ENCODE data around the gene CCDC33.

Gene CCDC33

DNA sequence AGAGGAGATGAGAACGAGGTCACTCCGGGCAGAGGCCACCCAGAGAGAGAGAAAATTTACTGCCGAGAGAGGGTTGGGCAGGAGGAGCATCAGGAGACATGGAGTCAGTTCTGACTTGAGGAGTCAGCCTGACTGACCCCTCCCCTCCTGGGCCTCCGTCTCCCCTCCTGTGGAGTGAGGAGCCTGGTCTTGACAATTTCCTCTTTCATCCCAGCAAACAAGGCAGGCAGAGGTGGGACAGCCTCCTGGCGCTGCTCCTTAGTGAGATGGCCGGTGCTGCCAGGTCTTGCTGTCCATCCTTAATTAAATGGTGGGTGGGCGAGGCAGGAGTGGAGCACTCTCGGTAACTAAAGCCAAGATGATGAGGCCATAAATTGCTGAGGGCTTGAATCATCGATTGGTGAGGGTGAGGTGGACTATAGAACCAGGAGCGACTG lies 70.7 kb downstream of the CCDC33 start:
- Histone ChIP-seq H3K36me3 (no peaks in the 10 kb centered on the region), H3K27me3 (0 out of 2 replicates have a peak, but pooled peaks cover 4% of the 10 kb centered on the region), H3K4me1 (no peaks in the 10 kb centered on the region), H4K20me1 (peaks cover 4% of the 10 kb centered on the region; the same call in 1 of the 2 replicates), H3K27ac (no peak overlapping the region), H3K9ac (no peak overlapping the region), H3K9me3 (no peaks in the 10 kb centered on the region), H3K4me2 (no peak overlapping the region), H3K4me3 (no peak overlapping the region)
- TF ChIP-seq Cebpa-rat (IDR thresholded peaks at IDR 0.05) = no peak

DNA sequence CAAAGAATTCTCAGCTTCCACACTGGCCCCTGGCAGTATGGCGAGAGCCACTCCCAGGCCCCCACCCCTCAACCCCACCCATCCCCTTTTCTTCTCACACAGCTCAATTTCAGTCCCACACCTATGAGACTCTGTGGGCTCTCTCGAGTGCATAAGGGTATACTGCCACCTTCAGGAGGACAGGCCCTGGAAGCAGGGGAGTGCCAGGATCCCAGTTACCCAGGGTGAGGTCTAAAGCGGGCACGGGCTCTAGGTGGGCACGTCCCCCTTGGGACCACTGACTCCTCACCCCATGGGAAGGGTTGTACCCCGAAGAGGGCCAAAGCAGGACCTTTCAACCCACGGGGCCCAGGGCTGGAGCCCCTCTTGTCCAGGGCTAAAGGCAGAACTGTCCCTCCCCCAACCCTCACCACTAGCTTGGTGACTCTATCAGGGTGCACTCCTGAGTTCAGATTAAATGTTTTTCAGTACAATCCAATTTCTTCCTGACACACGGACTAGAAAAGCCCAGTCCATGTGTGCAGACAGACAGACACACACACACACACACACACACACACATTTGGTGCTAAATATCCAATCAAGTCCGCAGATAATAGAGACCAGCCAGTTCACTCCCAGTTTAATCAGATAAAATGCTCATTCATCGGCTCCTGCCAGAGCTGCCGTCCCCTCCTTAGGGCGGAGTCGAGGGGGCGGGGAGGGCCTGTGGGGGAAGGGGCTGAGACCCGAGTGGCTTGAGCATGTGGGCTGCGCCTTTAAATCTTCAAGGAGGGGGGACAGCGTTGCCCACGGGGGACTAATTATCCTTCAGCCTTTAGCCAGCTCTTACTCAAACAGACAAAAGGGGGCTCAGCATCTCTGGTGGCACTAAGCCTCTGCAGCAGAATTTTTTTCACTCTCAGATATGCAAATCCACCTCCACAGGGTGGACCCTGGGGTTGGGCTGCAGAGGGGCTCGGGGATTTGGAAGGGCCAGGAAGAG lies 72.0 kb downstream of the CCDC33 start:
- TF ChIP-seq Cebpa-rat (IDR thresholded peaks at IDR 0.05) = no peak
- no peak overlapping the region for H3K4me3 ChIP-seq
- no peak overlapping the region for H3K27ac ChIP-seq
- H4K20me1 ChIP-seq = peaks cover 2% of the 10 kb centered on the region; the same call in 1 of the 2 replicates
- H3K27me3 ChIP-seq = 0 out of 2 replicates have a peak, but pooled peaks cover 4% of the 10 kb centered on the region
- no peak overlapping the region for H3K9ac ChIP-seq
- H3K36me3 ChIP-seq = no peaks in the 10 kb centered on the region
- H3K4me1 ChIP-seq = no peaks in the 10 kb centered on the region
- no peak overlapping the region for H3K4me2 ChIP-seq
- H3K9me3 ChIP-seq = no peaks in the 10 kb centered on the region

DNA sequence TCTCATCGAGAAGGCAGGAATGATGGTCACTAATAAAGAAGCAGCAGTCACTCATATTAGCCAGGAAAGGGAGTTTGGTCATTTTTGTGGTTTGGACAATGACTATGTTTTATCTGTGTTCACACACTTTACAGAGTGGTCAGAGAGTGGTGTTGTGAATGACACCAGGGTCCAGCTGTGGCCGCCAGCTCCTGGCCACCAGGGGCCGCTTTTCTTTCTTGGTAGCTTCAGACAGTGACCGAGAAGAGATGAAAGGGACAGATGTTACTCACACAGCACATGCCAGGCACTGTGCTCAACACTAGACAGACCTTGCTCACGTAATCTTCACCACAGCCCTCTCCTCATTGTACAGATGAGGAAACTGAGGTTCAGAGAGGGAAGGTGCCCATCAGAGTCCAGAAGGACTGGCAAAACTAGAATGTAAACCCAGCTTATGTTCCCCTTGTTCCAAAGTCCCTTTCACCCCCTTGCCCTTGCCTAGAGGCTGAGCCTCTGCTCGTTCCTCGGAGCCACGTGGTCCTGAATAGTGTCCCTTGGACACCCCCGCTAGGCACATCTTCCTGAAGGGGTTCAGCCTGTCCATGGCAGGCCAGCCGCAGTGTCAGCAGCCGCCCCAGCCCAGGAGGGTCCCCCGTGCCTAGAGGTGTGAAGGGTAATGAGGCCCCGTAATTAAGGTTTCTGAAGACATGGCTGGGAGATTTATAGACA lies 75.8 kb downstream of the CCDC33 start:
- Histone ChIP-seq H3K9ac (no peak overlapping the region), H3K27ac (no peak overlapping the region), H3K36me3 (no peaks in the 10 kb centered on the region), H3K4me1 (peaks cover 24% of the 10 kb centered on the region), H3K27me3 (0 out of 2 replicates have a peak, but pooled peaks cover 4% of the 10 kb centered on the region), H3K9me3 (no peaks in the 10 kb centered on the region), H3K4me2 (no peak overlapping the region), H4K20me1 (no peaks in the 10 kb centered on the region; the same call in 1 of the 2 replicates), H3K4me3 (no peak overlapping the region)
- TF ChIP-seq Cebpa-rat (IDR thresholded peaks at IDR 0.05) = no peak

DNA sequence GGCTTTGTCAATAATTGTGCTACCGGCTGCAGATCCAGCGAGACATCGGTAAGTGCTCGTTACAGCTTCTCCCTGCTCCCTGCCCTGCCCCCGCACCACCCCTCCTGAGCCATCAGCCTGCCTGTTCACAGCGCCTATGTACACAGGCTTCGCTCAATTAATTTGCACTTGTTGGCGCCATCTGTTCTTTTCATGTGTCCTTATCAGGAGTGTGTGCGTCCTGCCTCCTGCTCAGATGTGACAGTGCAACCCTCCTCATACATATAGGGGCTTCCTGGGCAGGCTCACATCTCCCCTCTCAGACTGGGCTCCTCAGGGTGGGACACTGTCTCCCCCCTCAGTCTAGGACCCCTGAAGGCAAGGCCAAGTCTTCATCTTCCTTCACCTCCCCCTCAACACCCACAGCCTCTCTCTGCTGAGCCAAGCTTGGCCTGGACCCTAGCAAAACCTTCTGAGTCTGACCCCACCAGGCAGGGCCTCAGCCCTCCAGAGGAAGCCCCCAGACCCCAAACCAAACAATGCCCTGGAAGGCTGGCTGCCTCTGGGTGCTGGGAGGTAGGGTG lies 76.4 kb downstream of the CCDC33 start:
- Histone ChIP-seq H3K4me1 (peaks cover 30% of the 10 kb centered on the region), H3K4me2 (no peak overlapping the region), H3K4me3 (no peak overlapping the region), H3K9me3 (no peaks in the 10 kb centered on the region), H3K36me3 (no peaks in the 10 kb centered on the region), H4K20me1 (no peaks in the 10 kb centered on the region; the same call in 1 of the 2 replicates), H3K27me3 (0 out of 2 replicates have a peak, but pooled peaks cover 4% of the 10 kb centered on the region), H3K27ac (no peak overlapping the region), H3K9ac (no peak overlapping the region)
- TF ChIP-seq Cebpa-rat (IDR thresholded peaks at IDR 0.05) = no peak

DNA sequence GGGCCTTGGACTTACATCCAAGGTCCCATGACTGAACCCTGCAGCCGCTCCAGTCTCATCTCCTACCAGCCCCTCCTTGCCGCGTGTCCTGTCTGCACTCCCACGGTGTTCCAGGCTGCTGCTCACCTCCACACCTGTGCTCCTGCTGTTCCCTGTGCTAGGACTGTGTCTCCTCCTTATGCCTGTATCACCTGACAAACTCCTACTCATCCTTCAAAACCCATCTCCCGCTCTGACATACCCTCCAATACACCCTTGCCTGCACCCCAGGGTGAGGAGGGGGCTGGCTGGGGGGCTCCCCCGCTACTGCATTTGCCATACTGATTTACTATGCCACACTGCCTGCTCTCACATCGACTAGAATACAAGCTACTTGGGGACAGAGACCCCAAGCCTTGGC lies 77.8 kb downstream of the CCDC33 start:
- Histone ChIP-seq H3K4me1 (peaks cover 44% of the 10 kb centered on the region), H3K27ac (no peak overlapping the region), H3K27me3 (0 out of 2 replicates have a peak, but pooled peaks cover 4% of the 10 kb centered on the region), H3K4me3 (no peak overlapping the region), H3K4me2 (no peak overlapping the region), H3K9me3 (no peaks in the 10 kb centered on the region), H3K36me3 (no peaks in the 10 kb centered on the region), H3K9ac (no peak overlapping the region), H4K20me1 (no peaks in the 10 kb centered on the region; the same call in 1 of the 2 replicates)
- no peak for TF ChIP-seq Cebpa-rat (IDR thresholded peaks at IDR 0.05)

DNA sequence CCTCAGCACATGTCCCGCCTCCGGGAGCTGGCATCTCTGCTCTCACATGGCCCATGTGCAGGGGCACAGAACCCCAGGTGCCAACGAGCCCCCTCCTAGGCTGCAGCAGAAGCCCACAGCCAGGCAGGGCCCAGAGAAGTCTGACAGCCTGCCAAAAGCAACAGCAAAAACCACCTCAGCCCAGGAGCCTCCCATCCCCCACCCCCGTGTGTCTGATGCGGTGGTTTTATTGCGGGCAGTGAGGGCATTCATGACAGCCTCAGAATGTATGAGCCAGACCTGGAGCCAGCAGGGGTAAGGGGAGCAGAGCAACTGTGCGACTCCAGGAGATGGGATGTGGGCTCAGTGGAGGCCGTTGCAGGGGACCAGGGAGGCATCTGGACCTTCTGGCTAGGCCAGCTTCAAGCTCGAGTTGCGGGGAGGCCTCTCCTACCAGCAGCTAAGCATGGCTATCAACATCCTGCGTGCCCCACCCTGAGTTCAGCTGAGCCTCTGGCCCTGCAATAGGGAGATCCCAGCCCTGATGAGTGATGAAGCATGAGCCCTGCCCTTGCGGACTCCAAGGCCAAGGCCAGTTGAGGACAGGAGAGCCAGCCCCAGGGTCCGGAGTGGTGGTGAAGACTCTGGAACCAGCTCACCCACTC lies 78.8 kb downstream of the CCDC33 start:
- Histone ChIP-seq H3K4me1 (peaks cover 54% of the 10 kb centered on the region), H3K9me3 (no peaks in the 10 kb centered on the region)
- no peak for TF ChIP-seq Cebpa-rat (IDR thresholded peaks at IDR 0.05)

DNA sequence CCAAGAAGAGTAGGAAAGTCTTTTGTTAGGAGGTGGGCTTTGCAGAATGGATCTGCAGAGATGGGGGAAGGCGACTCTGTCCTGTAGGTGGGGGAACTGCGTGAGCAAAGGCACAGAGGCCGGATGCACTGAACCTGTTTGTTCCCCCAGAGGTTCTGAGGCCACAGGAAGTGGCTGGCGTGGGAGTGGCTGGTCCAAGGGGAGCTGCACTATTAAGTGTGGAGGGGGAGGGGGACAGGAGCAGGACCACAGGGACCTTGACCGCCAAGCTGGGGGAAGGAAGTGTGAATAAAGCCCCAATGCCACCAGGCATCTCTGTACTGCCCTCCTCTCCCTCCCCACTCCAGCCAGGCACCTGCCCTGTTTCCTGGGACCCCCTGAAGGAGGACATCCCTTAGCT lies 79.5 kb downstream of the CCDC33 start:
- H3K27ac ChIP-seq = no peak overlapping the region
- no peaks in the 10 kb centered on the region for H4K20me1 ChIP-seq
- H3K27me3 ChIP-seq = no peaks in the 10 kb centered on the region
- H3K4me3 ChIP-seq = no peak overlapping the region
- peak overlapping the region; percentile 76 for H3K4me2 ChIP-seq
- TF ChIP-seq Cebpa-rat (IDR thresholded peaks at IDR 0.05) = no peak
- peaks cover 61% of the 10 kb centered on the region for H3K4me1 ChIP-seq
- no peaks in the 10 kb centered on the region for H3K9me3 ChIP-seq
- H3K36me3 ChIP-seq = no peaks in the 10 kb centered on the region
- no peak overlapping the region for H3K9ac ChIP-seq

More for the DNA sequence above, 78.8 kb downstream of the CCDC33 start:
- Histone ChIP-seq H3K4me3 (no peak overlapping the region), H3K27me3 (no peaks in the 10 kb centered on the region), H3K4me2 (peak overlapping the region; percentile 76), H4K20me1 (no peaks in the 10 kb centered on the region), H3K27ac (no peak overlapping the region), H3K36me3 (no peaks in the 10 kb centered on the region), H3K9ac (no peak overlapping the region)

DNA sequence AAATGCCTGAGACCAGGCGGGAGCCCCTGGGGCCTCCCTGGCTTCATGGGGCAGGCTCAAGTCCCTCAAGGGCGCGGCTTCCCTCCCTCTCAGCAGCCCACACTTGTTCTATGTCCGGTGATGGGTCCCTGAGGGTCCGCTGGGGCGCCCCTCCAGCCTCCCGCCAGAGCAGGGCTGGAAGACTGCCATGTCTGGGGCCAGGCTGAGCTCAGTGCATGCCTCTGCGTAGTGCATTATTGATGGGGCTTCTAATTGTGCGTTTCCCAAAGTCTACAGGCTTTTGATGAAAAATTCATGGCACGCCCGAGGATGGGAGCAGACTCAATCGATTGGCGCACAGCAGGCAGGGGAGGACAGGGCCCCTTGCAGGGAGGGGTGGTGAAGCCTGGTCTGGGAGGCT lies 80.0 kb downstream of the CCDC33 start:
- Histone ChIP-seq H3K9me3 (no peaks in the 10 kb centered on the region), H4K20me1 (no peaks in the 10 kb centered on the region), H3K36me3 (no peaks in the 10 kb centered on the region), H3K27me3 (no peaks in the 10 kb centered on the region), H3K4me1 (peaks cover 61% of the 10 kb centered on the region), H3K27ac (no peak overlapping the region), H3K9ac (no peak overlapping the region), H3K4me2 (peak overlapping the region; percentile 76), H3K4me3 (no peak overlapping the region)
- TF ChIP-seq Cebpa-rat (IDR thresholded peaks at IDR 0.05) = no peak

DNA sequence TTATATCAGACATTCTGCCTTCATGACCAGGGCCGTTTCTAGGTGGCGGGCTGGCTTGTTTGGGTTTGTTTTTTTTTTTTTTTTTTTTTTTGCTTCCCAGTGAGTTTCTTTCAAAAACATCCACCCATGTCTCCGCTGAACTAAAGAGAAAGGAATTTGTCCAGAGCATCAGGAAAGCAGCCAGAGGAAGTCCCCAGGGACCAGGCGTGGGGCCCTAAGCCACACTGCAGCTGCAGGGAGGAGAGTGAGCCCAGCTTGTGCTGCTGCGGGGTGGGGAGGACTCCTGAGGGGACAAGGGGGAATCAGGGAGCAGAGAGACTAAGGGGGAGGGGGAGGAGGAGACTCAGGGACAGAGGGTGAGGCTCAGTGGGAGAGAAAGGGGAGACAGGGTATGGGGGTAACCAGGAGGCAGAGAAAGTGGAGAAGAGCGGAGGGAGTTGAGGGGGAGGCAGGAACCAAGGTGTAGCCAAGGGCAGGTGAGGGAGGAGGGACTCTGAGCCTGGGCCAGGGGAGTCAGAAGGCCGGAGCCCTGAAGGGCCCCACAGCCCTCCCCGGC lies 81.8 kb downstream of the CCDC33 start:
- no peak overlapping the region for H3K27ac ChIP-seq
- no peaks in the 10 kb centered on the region for H4K20me1 ChIP-seq
- no peak overlapping the region for H3K9ac ChIP-seq
- no peaks in the 10 kb centered on the region for H3K36me3 ChIP-seq
- no peak for TF ChIP-seq Cebpa-rat (IDR thresholded peaks at IDR 0.05)
- H3K4me3 ChIP-seq = no peak overlapping the region
- peak overlapping the region; percentile 76 for H3K4me2 ChIP-seq
- no peaks in the 10 kb centered on the region for H3K9me3 ChIP-seq
- no peaks in the 10 kb centered on the region for H3K27me3 ChIP-seq
- peaks cover 61% of the 10 kb centered on the region for H3K4me1 ChIP-seq

Data from BLaER1 (cell line).